A549 (cell line): ENCODE results near the gene JKAMP. TPM values are rescaled to one million over a fixed set of nuclear protein-coding genes. Genes with fewer than 3 reads are reported as not detected.

Source experiments
- ATAC-seq, 2 experiments: fragments of 200-7000 bp in 1 of 2; fragments of >200 bp in 1 of 2; cut with Nextera tagmentation in 1 of 2; cut with Tn5 transposase in 1 of 2; 3 replicates each; pipeline versions ENCODE4 v1.8.0 to v1.9.1; 2018 to 2020; ENCODE audit warnings: mild to moderate bottlenecking in 1 of 2, moderate library complexity in 1 of 2
- CTCF ChIA-PET: fragments of 300-600 bp; sonication (Branson Sonifier 250); formaldehyde crosslinking; extraction: SDS; loops from one replicate; lab custom pipeline; 2021; ENCODE audit warnings: antibody characterized with exemption, inconsistent platforms; lab: Yijun Ruan, JAX
- POLR2A ChIA-PET: fragments of 350-600 bp; formaldehyde crosslinking; extraction: SDS; loops from one replicate; lab custom pipeline; 2021; ENCODE audit warnings: antibody characterized with exemption, inconsistent platforms; lab: Yijun Ruan, JAX
- DNase-seq, 2 experiments: peaks; one replicate each; pipeline versions ENCODE4 v3.0.0 to v3.0.0-alpha.2; 2011 to 2016; ENCODE audit warnings: low read depth in 1 of 2, low spot score in 1 of 2
- FAIRE-seq: peaks from 2 replicates; lab custom pipeline; 2011; peaks lifted over from hg19 to GRCh38; lab: Jason Lieb, UNC
- H3K27ac ChIP-seq, 2 experiments: fragments of >200 bp; sonication (Bioruptor Twin); formaldehyde crosslinking; 3 replicates each; pipeline ENCODE4 v1.5.1; 2016 to 2017
- H3K4me1 ChIP-seq: fragments of >200 bp; sonication (Bioruptor Twin); formaldehyde crosslinking; 3 replicates; pipeline ENCODE4 v1.6.1; 2016
- H3K4me2 ChIP-seq: fragments of >200 bp; sonication (Bioruptor Twin); formaldehyde crosslinking; 3 replicates; pipeline ENCODE4 v1.6.1; 2016
- H3K4me3 ChIP-seq: fragments of >200 bp; sonication (Bioruptor Twin); formaldehyde crosslinking; 3 replicates; pipeline ENCODE4 v1.5.1; 2016
- H3K9me3 ChIP-seq: fragments of >200 bp; sonication (Bioruptor Twin); formaldehyde crosslinking; 3 replicates; pipeline ENCODE4 v1.6.1; 2016
- BHLHE40 ChIP-seq: IDR thresholded peaks from 2 replicates; pipeline ENCODE4 v1.6.1; 2012; ENCODE audit warnings: low read depth, low read length, inconsistent platforms
- CBX8 ChIP-seq: fragments of 200-600 bp; sonication (generic); IDR thresholded peaks from 2 replicates; pipeline ENCODE4 v1.6.1; 2016
- CHD4 ChIP-seq: fragments of 200-600 bp; sonication (generic); IDR thresholded peaks from 2 replicates; pipeline ENCODE4 v1.6.1; 2016; ENCODE audit warnings: antibody characterized with exemption, mild to moderate bottlenecking, borderline replicate concordance
- ESRRA ChIP-seq: fragments of 150-350 bp; IDR thresholded peaks from 2 replicates; pipeline ENCODE4 v1.6.1; 2014; ENCODE audit warnings: mild to moderate bottlenecking, low read length, borderline replicate concordance
- FOSL2 ChIP-seq, 2 experiments: fragments of 450-650 bp in 1 of 2; fragments of >200 bp in 1 of 2; sonication (Bioruptor Twin) in 1 of 2; formaldehyde crosslinking; IDR thresholded peaks; 2 replicates each; pipeline versions ENCODE4 v1.5.0 to v1.6.1; 2016 to 2020; ENCODE audit warnings: mild to moderate bottlenecking in 1 of 2, moderate library complexity in 1 of 2
- HES2 ChIP-seq: fragments of >200 bp; sonication (Bioruptor Twin); formaldehyde crosslinking; IDR thresholded peaks from 2 replicates; pipeline ENCODE4 v1.6.1; 2016
- HMGXB4 ChIP-seq: fragments of 250-450 bp; sonication (Bioruptor Pico); IDR thresholded peaks from 2 replicates; pipeline ENCODE4 v1.5.0; 2021; ENCODE audit warnings: mild to moderate bottlenecking, moderate library complexity, borderline replicate concordance
- HOXA7 ChIP-seq: fragments of 250-450 bp; sonication (Bioruptor Pico); IDR thresholded peaks from 2 replicates; pipeline ENCODE4 v1.5.0; 2020; ENCODE audit warnings: mild to moderate bottlenecking, moderate library complexity
- HOXB5 ChIP-seq: fragments of 250-450 bp; sonication (Bioruptor Pico); IDR thresholded peaks from 2 replicates; pipeline ENCODE4 v1.5.0; 2020; ENCODE audit warnings: mild to moderate bottlenecking, moderate library complexity
- JUNB ChIP-seq: fragments of >200 bp; sonication (Bioruptor Twin); formaldehyde crosslinking; IDR thresholded peaks from 2 replicates; pipeline ENCODE4 v1.6.1; 2016
- KDM1A ChIP-seq: fragments of 200-600 bp; sonication (generic); IDR thresholded peaks from 2 replicates; pipeline ENCODE4 v1.6.1; 2016; ENCODE audit warnings: low read depth, mild to moderate bottlenecking
- MYC ChIP-seq: IDR thresholded peaks from 2 replicates; pipeline ENCODE4 v1.6.1; 2012; ENCODE audit warnings: mild to moderate bottlenecking, inconsistent platforms, low read length, improper control_type of control experiment, borderline replicate concordance
- RFX5 ChIP-seq: fragments of 450-650 bp; IDR thresholded peaks from 2 replicates; pipeline ENCODE4 v1.7.1; 2014; ENCODE audit warnings: antibody characterized with exemption, mild to moderate bottlenecking, moderate library complexity
- RNF2 ChIP-seq: fragments of 200-600 bp; sonication (generic); IDR thresholded peaks from 2 replicates; pipeline ENCODE4 v1.6.1; 2016; ENCODE audit warnings: low read depth, mild to moderate bottlenecking, antibody characterized with exemption, moderate library complexity, borderline replicate concordance
- SMC3 ChIP-seq: fragments of >200 bp; sonication (Bioruptor Twin); formaldehyde crosslinking; IDR thresholded peaks from 3 replicates; pipeline ENCODE4 v1.6.1; 2018; ENCODE audit warnings: inconsistent platforms
- SREBF2 ChIP-seq: fragments of 450-650 bp; IDR thresholded peaks from 2 replicates; pipeline ENCODE4 v1.6.1; 2014; ENCODE audit warnings: mild to moderate bottlenecking, moderate library complexity
- USF2 ChIP-seq: fragments of 450-650 bp; IDR thresholded peaks from 2 replicates; pipeline ENCODE4 v1.6.1; 2014; ENCODE audit warnings: antibody characterized with exemption
- ZSCAN20 ChIP-seq: fragments of 250-450 bp; sonication (Bioruptor Pico); IDR thresholded peaks from 2 replicates; pipeline ENCODE4 v1.8.0; 2022; ENCODE audit warnings: mild to moderate bottlenecking, moderate library complexity
- WGBS: methylation state at CpG from one replicate; pipeline ENCODE4 v1.1.6; 2017; ENCODE audit errors: missing lambda C conversion rate; 5-methylcytosine and 5-hydroxymethylcytosine counted together
- polyA plus RNA-seq, 4 experiments: library from polyadenylated mRNA; depleted of rRNA in 3 of 4; stranded (reverse); fragments of >200 nt; fragmentation: RNase III in 1 of 4; extraction: RNeasy Plus Mini Kit Qiagen cat#74134 plus additional on column Dnase treatment in 1 of 4; gene quantifications; 2 replicates in 3 of 4; 3 replicates in 1 of 4; pipeline ENCODE4 v1.2.3, GENCODE V29; 2011 to 2017
- TF ChIP-seq, protein P1 (sequence below): fragments of 250-450 bp; sonication (Bioruptor Pico); IDR thresholded peaks from 2 replicates; pipeline ENCODE4 v1.5.0; 2020; ENCODE audit warnings: low read depth, mild to moderate bottlenecking, moderate library complexity
- TF ChIP-seq, protein P2 (sequence below): IDR thresholded peaks from 2 replicates; pipeline ENCODE4 v1.6.1; 2012; ENCODE audit warnings: low read depth, borderline replicate concordance

Gene JKAMP
- polyA plus RNA-seq, 2 of the 4 experiments (the other 2 are of a cell fraction) = 89.4 to 266 TPM

DNA sequence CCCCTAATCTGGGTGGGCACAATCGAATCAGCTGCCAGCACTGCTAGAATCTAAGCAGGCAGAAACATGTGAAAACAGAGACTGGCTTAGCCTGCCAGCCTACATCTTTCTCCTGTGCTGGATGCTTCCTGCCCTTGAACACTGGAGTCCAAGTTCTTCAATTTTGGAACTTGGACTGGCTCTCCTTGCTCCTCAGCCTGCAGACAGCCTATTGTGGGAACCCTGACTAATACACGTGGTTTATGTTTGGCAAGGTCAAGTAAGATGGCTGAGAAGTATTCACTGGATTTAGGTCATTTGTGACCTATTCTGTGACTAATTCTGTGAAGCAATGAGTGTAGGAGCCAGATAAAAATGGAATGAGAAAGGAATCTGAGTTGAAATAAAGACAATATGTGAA, 30.2 kb upstream of the JKAMP start:
- no peak overlapping the region for H3K27ac ChIP-seq
- H3K4me1 ChIP-seq = peaks cover 18% of the 10 kb centered on the region; the same call in 1 of the 3 replicates
- H3K4me2 ChIP-seq = no peak overlapping the region
- peak; percentile 70 to 78; a peak in 5 of 6 replicates for ATAC-seq
- no peak overlapping the region for H3K4me3 ChIP-seq
- H3K9me3 ChIP-seq = no peaks in the 10 kb centered on the region
- TF ChIP-seq BHLHE40 (no peak), FOSL2 (IDR thresholded peaks at IDR 0.05) (no peak), FOSL2 (CRISPR knock-in tag; IDR thresholded peaks at IDR 0.05) (peak; percentile 29; the same call in 1 of the 2 replicates)
- TF ChIP-seq, all 56 proteins: peak for 1
- ChIA-PET POLR2A (no interaction called here), CTCF (no interaction called here)
- DNase-seq (peak in 1 of 2 experiments; percentile 12), FAIRE-seq (no peak)
- WGBS = 46% methylated on average over 2 of the region's 2 CpGs

DNA sequence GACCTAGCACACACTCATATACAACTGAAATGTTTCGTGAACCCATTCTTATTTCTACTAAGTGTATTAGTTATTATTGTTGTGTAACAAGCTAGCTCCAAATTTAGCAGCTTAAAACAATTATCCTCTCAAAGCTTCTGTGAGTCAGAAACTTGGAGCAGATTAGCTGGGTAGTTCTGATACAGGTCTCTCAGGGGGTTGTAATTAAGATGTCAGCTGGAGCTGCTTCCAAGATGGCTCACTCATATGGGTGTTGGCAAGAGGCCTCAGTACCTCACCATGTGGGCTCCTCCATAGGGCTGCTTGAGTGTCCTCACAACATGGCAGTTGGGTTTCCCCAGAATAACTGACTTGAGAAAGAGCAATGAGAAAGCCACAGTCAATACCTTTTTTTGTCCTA, 28.9 kb upstream of the JKAMP start:
- WGBS = 96% methylated on average over 1 of the region's 1 CpG
- Histone ChIP-seq H3K27ac (no peak overlapping the region), H3K4me2 (no peak overlapping the region), H3K9me3 (no peaks in the 10 kb centered on the region), H3K4me1 (peaks cover 18% of the 10 kb centered on the region; the same call in 1 of the 3 replicates), H3K4me3 (no peak overlapping the region)
- ChIA-PET POLR2A (no interaction called here), CTCF (interaction anchor here (1.0 kb wide), 1 partner anchor 11 kb away, joined by 4 read pairs; no protein-coding TSS in a partner anchor)
- DNase-seq (no peak), ATAC-seq (no peak; a peak in 1 of 6 replicates), FAIRE-seq (no peak)
- TF ChIP-seq JUNB (no peak), KDM1A (no peak), HMGXB4 (CRISPR knock-in tag) (no peak), HES2 (no peak)

- ChIA-PET CTCF (interaction anchor here (1.2 to 2.4 kb wide), 5 partner anchors 14 to 334 kb away, joined by 3 to 8 read pairs (median 3); no protein-coding TSS in a partner anchor), POLR2A (interaction anchor here (1.5 kb wide), 1 partner anchor 26 kb away, joined by 4 read pairs; the partner anchor contains the start of genes JKAMP and L3HYPDH)
- no peak for FAIRE-seq
- no peak for ATAC-seq
- H3K4me3 ChIP-seq = no peak overlapping the region
- TF ChIP-seq SREBF2 = no peak
- WGBS = 100% methylated on average over 2 of the region's 2 CpGs
- H3K4me2 ChIP-seq = no peak overlapping the region
- 0 out of 3 replicates have a peak, but pooled peaks cover 8% of the 10 kb centered on the region for H3K4me1 ChIP-seq
- H3K9me3 ChIP-seq = no peaks in the 10 kb centered on the region
- H3K27ac ChIP-seq = no peak overlapping the region
- no peak for DNase-seq
Observed at GRCh38 chr14:59458486-59458885, 25.8 kb upstream of the JKAMP start.

GRCh38 chr14:59460378-59460777, 23.9 kb upstream of the JKAMP start:
- ChIA-PET CTCF (no interaction called here), POLR2A (no interaction called here)
- ATAC-seq (no peak), FAIRE-seq (no peak), DNase-seq (no peak)
- 92% methylated on average over 1 of the region's 1 CpG for WGBS
- Histone ChIP-seq H3K9me3 (no peaks in the 10 kb centered on the region), H3K27ac (no peak overlapping the region), H3K4me2 (no peak overlapping the region), H3K4me1 (no peaks in the 10 kb centered on the region), H3K4me3 (no peak overlapping the region)
- TF ChIP-seq FOSL2 (IDR thresholded peaks at IDR 0.05) (no peak), FOSL2 (CRISPR knock-in tag; IDR thresholded peaks at IDR 0.05) (no peak), HOXB5 (CRISPR knock-in tag) (no peak), MYC (no peak), CBX8 (no peak)
- TF ChIP-seq, protein P1, sequence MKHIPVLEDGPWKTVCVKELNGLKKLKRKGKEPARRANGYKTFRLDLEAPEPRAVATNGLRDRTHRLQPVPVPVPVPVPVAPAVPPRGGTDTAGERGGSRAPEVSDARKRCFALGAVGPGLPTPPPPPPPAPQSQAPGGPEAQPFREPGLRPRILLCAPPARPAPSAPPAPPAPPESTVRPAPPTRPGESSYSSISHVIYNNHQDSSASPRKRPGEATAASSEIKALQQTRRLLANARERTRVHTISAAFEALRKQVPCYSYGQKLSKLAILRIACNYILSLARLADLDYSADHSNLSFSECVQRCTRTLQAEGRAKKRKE (CRISPR knock-in tag) = no peak
- TF ChIP-seq, all 56 proteins: peak for 0

DNA sequence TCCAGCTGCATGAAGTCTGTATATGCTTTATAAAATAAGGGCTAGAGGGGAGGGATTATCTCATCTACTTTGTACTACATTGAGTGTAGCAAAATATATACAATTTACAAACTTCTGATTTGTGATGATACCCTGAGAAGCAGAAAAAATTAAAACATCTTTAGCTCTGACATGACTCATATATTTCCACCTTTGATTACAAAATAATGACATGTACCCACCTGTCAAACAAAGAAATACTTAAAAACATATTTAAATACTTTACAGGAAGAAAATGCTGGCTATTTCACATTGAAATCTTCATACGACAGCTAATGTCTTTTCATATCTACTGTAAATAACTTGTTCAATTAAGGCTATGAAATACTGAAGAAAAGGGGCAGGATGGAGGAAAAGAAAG, 22.4 kb upstream of the JKAMP start:
- no peak for ATAC-seq
- CTCF ChIA-PET = interaction anchor here (0.5 kb wide), 1 partner anchor 342 kb away, joined by 4 read pairs; no protein-coding TSS in a partner anchor
- FAIRE-seq = no peak
- POLR2A ChIA-PET = no interaction called here
- Histone ChIP-seq H3K27ac (no peak overlapping the region), H3K4me2 (no peak overlapping the region), H3K9me3 (no peaks in the 10 kb centered on the region), H3K4me3 (no peak overlapping the region), H3K4me1 (no peaks in the 10 kb centered on the region)
- TF ChIP-seq RFX5 (no peak), HOXB5 (CRISPR knock-in tag) (no peak), CHD4 (no peak), SMC3 (no peak), HOXA7 (CRISPR knock-in tag) (no peak), RNF2 (no peak), USF2 (no peak), ESRRA (no peak), ZSCAN20 (CRISPR knock-in tag) (no peak)
- TF ChIP-seq, protein P2, sequence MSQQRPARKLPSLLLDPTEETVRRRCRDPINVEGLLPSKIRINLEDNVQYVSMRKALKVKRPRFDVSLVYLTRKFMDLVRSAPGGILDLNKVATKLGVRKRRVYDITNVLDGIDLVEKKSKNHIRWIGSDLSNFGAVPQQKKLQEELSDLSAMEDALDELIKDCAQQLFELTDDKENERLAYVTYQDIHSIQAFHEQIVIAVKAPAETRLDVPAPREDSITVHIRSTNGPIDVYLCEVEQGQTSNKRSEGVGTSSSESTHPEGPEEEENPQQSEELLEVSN = no peak
- no peak for DNase-seq
- WGBS = 78% methylated on average over 1 of the region's 1 CpG
